ENCODE data around the gene TRMT11.

DNA sequence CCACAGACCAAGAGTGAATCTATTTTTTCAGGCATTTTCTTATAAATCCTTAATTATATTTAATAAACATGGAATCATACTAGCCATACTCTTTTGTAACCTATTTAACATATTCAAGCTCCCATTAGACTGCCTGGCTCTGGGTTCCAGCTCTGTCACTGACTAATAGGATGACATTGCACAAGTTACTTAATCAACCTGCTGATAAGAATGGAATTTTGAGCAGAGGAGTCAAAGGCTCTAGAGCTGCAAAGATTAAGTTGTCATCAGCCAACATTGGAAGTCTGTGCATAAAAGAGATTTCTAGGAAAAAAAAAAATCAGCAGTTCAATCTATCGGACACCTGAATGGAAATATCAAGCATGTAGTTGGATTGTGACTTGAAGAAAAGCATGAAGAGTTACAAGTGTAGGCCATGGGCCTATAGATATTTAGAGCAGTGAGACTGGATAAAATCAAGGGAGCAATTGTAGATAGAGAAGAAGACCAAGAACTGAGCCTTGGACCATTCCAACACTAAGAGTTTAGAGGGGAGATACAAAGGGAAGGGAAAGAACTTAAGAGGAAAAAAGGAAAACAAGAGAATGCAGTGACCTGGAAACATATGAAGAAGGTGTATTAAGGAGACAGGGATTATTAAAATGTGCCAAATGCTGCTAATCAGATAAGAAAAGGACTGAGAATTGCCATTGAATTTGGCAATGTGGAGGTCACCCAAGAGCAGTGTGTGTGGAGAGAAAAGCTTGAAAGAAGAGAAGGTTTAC, 40.8 kb upstream of the TRMT11 start:
- TF ChIP-seq, protein P1, sequence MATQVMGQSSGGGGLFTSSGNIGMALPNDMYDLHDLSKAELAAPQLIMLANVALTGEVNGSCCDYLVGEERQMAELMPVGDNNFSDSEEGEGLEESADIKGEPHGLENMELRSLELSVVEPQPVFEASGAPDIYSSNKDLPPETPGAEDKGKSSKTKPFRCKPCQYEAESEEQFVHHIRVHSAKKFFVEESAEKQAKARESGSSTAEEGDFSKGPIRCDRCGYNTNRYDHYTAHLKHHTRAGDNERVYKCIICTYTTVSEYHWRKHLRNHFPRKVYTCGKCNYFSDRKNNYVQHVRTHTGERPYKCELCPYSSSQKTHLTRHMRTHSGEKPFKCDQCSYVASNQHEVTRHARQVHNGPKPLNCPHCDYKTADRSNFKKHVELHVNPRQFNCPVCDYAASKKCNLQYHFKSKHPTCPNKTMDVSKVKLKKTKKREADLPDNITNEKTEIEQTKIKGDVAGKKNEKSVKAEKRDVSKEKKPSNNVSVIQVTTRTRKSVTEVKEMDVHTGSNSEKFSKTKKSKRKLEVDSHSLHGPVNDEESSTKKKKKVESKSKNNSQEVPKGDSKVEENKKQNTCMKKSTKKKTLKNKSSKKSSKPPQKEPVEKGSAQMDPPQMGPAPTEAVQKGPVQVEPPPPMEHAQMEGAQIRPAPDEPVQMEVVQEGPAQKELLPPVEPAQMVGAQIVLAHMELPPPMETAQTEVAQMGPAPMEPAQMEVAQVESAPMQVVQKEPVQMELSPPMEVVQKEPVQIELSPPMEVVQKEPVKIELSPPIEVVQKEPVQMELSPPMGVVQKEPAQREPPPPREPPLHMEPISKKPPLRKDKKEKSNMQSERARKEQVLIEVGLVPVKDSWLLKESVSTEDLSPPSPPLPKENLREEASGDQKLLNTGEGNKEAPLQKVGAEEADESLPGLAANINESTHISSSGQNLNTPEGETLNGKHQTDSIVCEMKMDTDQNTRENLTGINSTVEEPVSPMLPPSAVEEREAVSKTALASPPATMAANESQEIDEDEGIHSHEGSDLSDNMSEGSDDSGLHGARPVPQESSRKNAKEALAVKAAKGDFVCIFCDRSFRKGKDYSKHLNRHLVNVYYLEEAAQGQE (IDR thresholded peaks at IDR 0.05; ENCODE audit: low read depth) = no peak
- no peak for TF ChIP-seq EGR1 (IDR thresholded peaks at IDR 0.05)

Data from Ishikawa (cell line).